Panc1 (cell line): ENCODE results near the gene SLC12A8. TPM values are rescaled to one million over a fixed set of nuclear protein-coding genes. Genes with fewer than 3 reads are reported as not detected.

Experiments used
- ATAC-seq: fragments of 200-7000 bp; cut with Tn5 transposase; 2 replicates; pipeline ENCODE4 v1.9.1; 2020; ENCODE audit warnings: mild to moderate bottlenecking, moderate library complexity
- BruUV-seq: library from RNA; stranded (reverse); fragments of 400-500 nt; replicated peaks from 2 replicates; lab custom pipeline; 2021; lab: Mats Ljungman, UMichigan
- CTCF ChIA-PET: fragments of 300-600 bp; sonication (Branson Sonifier 250); formaldehyde crosslinking; loops from one replicate; lab custom pipeline; 2022; ENCODE audit warnings: antibody characterized with exemption; lab: Charles Lee
- POLR2A ChIA-PET: fragments of 300-600 bp; sonication (Branson Sonifier 250); formaldehyde crosslinking; loops from one replicate; lab custom pipeline; 2022; ENCODE audit warnings: antibody characterized with exemption; lab: Charles Lee
- DNase-seq: peaks from one replicate; pipeline ENCODE4 v3.0.0-alpha.2; 2010; ENCODE audit warnings: low read depth, low spot score
- H3K27ac ChIP-seq: 2 replicates; pipeline ENCODE4 v1.5.1; 2011; ENCODE audit warnings: mild to moderate bottlenecking, low read length, inconsistent platforms
- H3K27me3 ChIP-seq: fragments of 200-500 bp; sonication (Bioruptor generic); 2 replicates; pipeline ENCODE4 v1.6.0; 2014; ENCODE audit warnings: low read length, inconsistent platforms; ENCODE audit not compliant: control insufficient read depth, insufficient read depth
- H3K36me3 ChIP-seq: fragments of 200-500 bp; sonication (Bioruptor generic); 2 replicates; pipeline ENCODE4 v1.5.1; 2014; ENCODE audit warnings: inconsistent platforms, mild to moderate bottlenecking, low read length, moderate library complexity; ENCODE audit not compliant: control insufficient read depth, insufficient read depth
- H3K4me1 ChIP-seq: 2 replicates; pipeline ENCODE4 v1.5.1; 2011; ENCODE audit warnings: inconsistent platforms, mild to moderate bottlenecking, low read length, moderate library complexity; ENCODE audit not compliant: control insufficient read depth, insufficient read depth
- H3K4me3 ChIP-seq, 2 experiments: 2 replicates each; pipeline ENCODE4 v1.5.1; 2011 to 2012; ENCODE audit warnings: low read depth in 2 of 2, low read length in 2 of 2, mild to moderate bottlenecking in 2 of 2, inconsistent platforms in 1 of 2, moderate library complexity in 1 of 2
- H3K9me3 ChIP-seq: fragments of 200-500 bp; sonication (Bioruptor generic); 2 replicates; pipeline ENCODE4 v1.5.1; 2014; ENCODE audit warnings: low read depth, mild to moderate bottlenecking, inconsistent platforms, low read length, moderate library complexity; ENCODE audit not compliant: control insufficient read depth, insufficient read depth
- CTCF ChIP-seq: fragments of 450-650 bp; IDR thresholded peaks from 2 replicates; pipeline ENCODE4 v1.5.1; 2017; ENCODE audit warnings: mild to moderate bottlenecking
- POLR2AphosphoS5 ChIP-seq: IDR thresholded peaks from 2 replicates; pipeline ENCODE4 v1.6.1; 2012; ENCODE audit warnings: mild to moderate bottlenecking, low read depth, low read length, moderate library complexity
- REST ChIP-seq, 2 experiments: IDR thresholded peaks; 2 replicates each; pipeline ENCODE4 v1.6.1; 2011 to 2012; ENCODE audit warnings: low read depth in 2 of 2, control low read depth in 1 of 2, low read length in 1 of 2, mild to moderate bottlenecking in 1 of 2, moderate library complexity in 1 of 2; ENCODE audit not compliant: insufficient read depth in 1 of 2
- SIN3A ChIP-seq: IDR thresholded peaks from 2 replicates; pipeline ENCODE4 v1.6.1; 2012; ENCODE audit warnings: low read depth, mild to moderate bottlenecking, low read length, moderate library complexity, borderline replicate concordance; ENCODE audit not compliant: insufficient read depth
- TCF7L2 ChIP-seq: IDR thresholded peaks from 2 replicates; pipeline ENCODE4 v1.6.1; 2011; ENCODE audit warnings: mild to moderate bottlenecking, low read depth, low read length, inconsistent platforms
- in situ Hi-C: cut with HindIII; loops from 2 replicates; pipeline ENCODE4 v1.10.0; 2016; ENCODE audit warnings: low sequenced_read_pairs, low pct_unique_long_range_greater_than_20kb
- intact Hi-C: fragments of 100-400 bp; cut with micrococcal nuclease; formaldehyde crosslinking; loops from one replicate; pipeline ENCODE4 v1.10.0; 2022; ENCODE audit not compliant: unreplicated experiment
- total RNA-seq: library from RNA; stranded (reverse); gene quantifications from one replicate; pipeline ENCODE4 v1.2.1, GENCODE V29; 2021; ENCODE audit not compliant: unreplicated experiment

Gene SLC12A8
- total RNA-seq, 1 experiment from 2014 or later: 7.0 TPM

GRCh38 chr3:125077864-125078263 is 134.7 kb downstream of the SLC12A8 start:
- intact Hi-C loops: no loop called here
- DNase-seq: no peak
- Histone ChIP-seq H3K36me3 (no peaks in the 10 kb centered on the region), H3K27me3 (no peaks in the 10 kb centered on the region), H3K27ac (no peak overlapping the region), H3K4me1 (0 out of 2 replicates have a peak, but pooled peaks cover 3% of the 10 kb centered on the region), H3K4me3 (no peak overlapping the region), H3K9me3 (no peaks in the 10 kb centered on the region)
- ChIA-PET POLR2A (no interaction called here), CTCF (no interaction called here)
- no peak for ATAC-seq
- no peak for TF ChIP-seq SIN3A
- TF ChIP-seq TCF7L2: no peak
- no peak for TF ChIP-seq CTCF
- no peak for TF ChIP-seq POLR2AphosphoS5
- TF ChIP-seq REST (IDR thresholded peaks at IDR 0.05; ENCODE audit: insufficient read depth in 1 of 2, low read depth in 2 of 2, low read length in 1 of 2): no peak
- in situ Hi-C loops: no loop called here
- no TSS peak for BruUV-seq

- H3K27me3 ChIP-seq: no peaks in the 10 kb centered on the region
- ChIA-PET CTCF (no interaction called here), POLR2A (no interaction called here)
- peak overlapping the region; percentile 20 for H3K27ac ChIP-seq
- intact Hi-C loops (no loop called here), in situ Hi-C loops (no loop called here)
- BruUV-seq: no TSS peak
- TF ChIP-seq POLR2AphosphoS5 (no peak), TCF7L2 (no peak), CTCF (no peak), SIN3A (no peak), REST (IDR thresholded peaks at IDR 0.05; ENCODE audit: insufficient read depth in 1 of 2, low read depth in 2 of 2, low read length in 1 of 2) (no peak)
- DNase-seq: no peak
- no peaks in the 10 kb centered on the region for H3K9me3 ChIP-seq
- H3K36me3 ChIP-seq: no peaks in the 10 kb centered on the region
- H3K4me1 ChIP-seq: 0 out of 2 replicates have a peak, but pooled peaks cover 3% of the 10 kb centered on the region
- H3K4me3 ChIP-seq: no peak overlapping the region
- ATAC-seq: no peak
Measured at GRCh38 chr3:125076464-125076863, 136.1 kb downstream of the SLC12A8 start.
